Measurements from ENCODE around the gene AIP. TPM values are rescaled to one million over a fixed set of nuclear protein-coding genes. Genes with fewer than 3 reads are reported as not detected.

AIP gene
- total RNA-seq, 2 experiments from 2014 or later, result 145 to 146 TPM

DNA sequence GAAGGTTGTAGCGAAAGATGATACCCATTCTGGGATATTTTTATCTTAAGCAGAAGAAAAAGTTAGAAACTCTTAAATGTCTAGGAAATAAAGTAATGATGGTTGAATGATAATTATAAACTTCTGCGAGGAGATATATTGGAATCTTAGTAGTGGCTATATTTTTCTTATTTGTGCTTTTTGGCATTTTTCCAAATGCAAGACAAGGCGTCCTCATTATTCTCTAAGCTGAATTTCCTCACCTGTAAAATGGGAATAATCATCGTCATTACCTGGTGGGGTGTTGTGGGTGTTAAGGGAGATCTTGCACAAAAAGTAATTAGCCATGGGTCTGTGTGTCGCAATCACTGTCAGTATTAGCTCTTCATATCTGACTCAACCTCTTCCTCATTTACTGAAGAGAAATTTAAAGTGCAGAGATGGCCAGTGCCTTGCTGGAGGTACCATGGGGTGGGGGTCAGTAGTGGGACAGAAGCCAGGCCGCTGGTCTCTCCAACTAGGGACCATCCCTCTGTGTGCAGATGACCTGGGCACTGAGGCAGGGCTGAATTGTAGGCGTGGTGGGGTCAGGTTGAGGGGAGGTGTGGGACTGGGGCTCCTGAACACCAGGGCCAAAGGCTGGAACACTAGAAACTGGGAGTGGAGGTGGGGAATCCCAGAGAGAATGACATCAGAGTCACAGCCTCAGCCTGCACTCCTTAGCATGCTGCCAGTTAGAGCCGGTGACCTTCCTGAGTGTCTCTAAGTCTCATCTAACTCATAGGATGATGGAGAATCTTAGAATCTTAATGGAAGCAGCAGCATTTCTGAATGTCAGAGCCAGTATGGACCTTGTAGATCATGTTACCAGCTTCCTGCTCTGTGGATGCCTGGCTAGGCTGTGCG lies 18.2 kb downstream of the AIP start:
- intact Hi-C loops (cut with micrococcal nuclease), result no loop called here
- peaks cover 24% of the 10 kb centered on the region for H3K36me3 Mint-ChIP-seq (ENCODE audit: low read depth)
- H3K27ac Mint-ChIP-seq, result peak overlapping the region; percentile 14
- no peak overlapping the region for H3K4me3 Mint-ChIP-seq
- H3K9me3 Mint-ChIP-seq, result no peaks in the 10 kb centered on the region
- peaks cover 28% of the 10 kb centered on the region for H3K4me1 Mint-ChIP-seq (ENCODE audit: low read depth)
- ChIA-PET POLR2A (interaction anchor here (1.1 to 8.8 kb wide), 3 partner anchors 13 to 63 kb away, joined by 4 to 108 read pairs (median 6); partner anchors contain the start of genes PTPRCAP and TMEM134), CTCF (no interaction called here)
- DNase-seq (no peak), ATAC-seq (no peak)
- TF ChIP-seq, protein P1, sequence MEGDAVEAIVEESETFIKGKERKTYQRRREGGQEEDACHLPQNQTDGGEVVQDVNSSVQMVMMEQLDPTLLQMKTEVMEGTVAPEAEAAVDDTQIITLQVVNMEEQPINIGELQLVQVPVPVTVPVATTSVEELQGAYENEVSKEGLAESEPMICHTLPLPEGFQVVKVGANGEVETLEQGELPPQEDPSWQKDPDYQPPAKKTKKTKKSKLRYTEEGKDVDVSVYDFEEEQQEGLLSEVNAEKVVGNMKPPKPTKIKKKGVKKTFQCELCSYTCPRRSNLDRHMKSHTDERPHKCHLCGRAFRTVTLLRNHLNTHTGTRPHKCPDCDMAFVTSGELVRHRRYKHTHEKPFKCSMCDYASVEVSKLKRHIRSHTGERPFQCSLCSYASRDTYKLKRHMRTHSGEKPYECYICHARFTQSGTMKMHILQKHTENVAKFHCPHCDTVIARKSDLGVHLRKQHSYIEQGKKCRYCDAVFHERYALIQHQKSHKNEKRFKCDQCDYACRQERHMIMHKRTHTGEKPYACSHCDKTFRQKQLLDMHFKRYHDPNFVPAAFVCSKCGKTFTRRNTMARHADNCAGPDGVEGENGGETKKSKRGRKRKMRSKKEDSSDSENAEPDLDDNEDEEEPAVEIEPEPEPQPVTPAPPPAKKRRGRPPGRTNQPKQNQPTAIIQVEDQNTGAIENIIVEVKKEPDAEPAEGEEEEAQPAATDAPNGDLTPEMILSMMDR (IDR thresholded peaks at IDR 0.05), result no peak
- no peaks in the 10 kb centered on the region for H3K27me3 Mint-ChIP-seq

- ATAC-seq (no peak), DNase-seq (no peak)
- H3K27ac Mint-ChIP-seq, result no peak overlapping the region
- H3K4me1 Mint-ChIP-seq (ENCODE audit: low read depth), result peaks cover 36% of the 10 kb centered on the region
- ChIA-PET POLR2A (interaction anchor here (8.8 kb wide), 1 partner anchor 13 kb away, joined by 108 read pairs; no protein-coding TSS in a partner anchor), CTCF (interaction anchor here (1.2 kb wide), 1 partner anchor 150 kb away, joined by 3 read pairs; no protein-coding TSS in a partner anchor)
- no peak overlapping the region for H3K4me3 Mint-ChIP-seq
- TF ChIP-seq, protein P1 (IDR thresholded peaks at IDR 0.05), result no peak
- peaks cover 26% of the 10 kb centered on the region for H3K36me3 Mint-ChIP-seq (ENCODE audit: low read depth)
- intact Hi-C loops (cut with micrococcal nuclease), result no loop called here
- H3K27me3 Mint-ChIP-seq, result no peaks in the 10 kb centered on the region
- no peaks in the 10 kb centered on the region for H3K9me3 Mint-ChIP-seq
Observed at GRCh38 chr11:67501854-67502253, 19.0 kb downstream of the AIP start.

GRCh38 chr11:67502328-67502979 lies 19.6 kb downstream of the AIP start:
- TF ChIP-seq, protein P1 (IDR thresholded peaks at IDR 0.05), result no peak
- peaks cover 40% of the 10 kb centered on the region for H3K4me1 Mint-ChIP-seq (ENCODE audit: low read depth)
- H3K27ac Mint-ChIP-seq, result no peak overlapping the region
- POLR2A ChIA-PET, result interaction anchor here (8.8 kb wide), 1 partner anchor 14 kb away, joined by 108 read pairs; no protein-coding TSS in a partner anchor
- ATAC-seq (no peak), DNase-seq (no peak)
- H3K4me3 Mint-ChIP-seq, result peak overlapping the region; percentile 58
- intact Hi-C loops (cut with micrococcal nuclease), result no loop called here
- no peaks in the 10 kb centered on the region for H3K9me3 Mint-ChIP-seq
- H3K36me3 Mint-ChIP-seq (ENCODE audit: low read depth), result peaks cover 30% of the 10 kb centered on the region
- CTCF ChIA-PET, result interaction anchor here (0.6 to 1.2 kb wide), 2 partner anchors 63 to 151 kb away, joined by 3 read pairs; no protein-coding TSS in a partner anchor
- no peaks in the 10 kb centered on the region for H3K27me3 Mint-ChIP-seq

DNA sequence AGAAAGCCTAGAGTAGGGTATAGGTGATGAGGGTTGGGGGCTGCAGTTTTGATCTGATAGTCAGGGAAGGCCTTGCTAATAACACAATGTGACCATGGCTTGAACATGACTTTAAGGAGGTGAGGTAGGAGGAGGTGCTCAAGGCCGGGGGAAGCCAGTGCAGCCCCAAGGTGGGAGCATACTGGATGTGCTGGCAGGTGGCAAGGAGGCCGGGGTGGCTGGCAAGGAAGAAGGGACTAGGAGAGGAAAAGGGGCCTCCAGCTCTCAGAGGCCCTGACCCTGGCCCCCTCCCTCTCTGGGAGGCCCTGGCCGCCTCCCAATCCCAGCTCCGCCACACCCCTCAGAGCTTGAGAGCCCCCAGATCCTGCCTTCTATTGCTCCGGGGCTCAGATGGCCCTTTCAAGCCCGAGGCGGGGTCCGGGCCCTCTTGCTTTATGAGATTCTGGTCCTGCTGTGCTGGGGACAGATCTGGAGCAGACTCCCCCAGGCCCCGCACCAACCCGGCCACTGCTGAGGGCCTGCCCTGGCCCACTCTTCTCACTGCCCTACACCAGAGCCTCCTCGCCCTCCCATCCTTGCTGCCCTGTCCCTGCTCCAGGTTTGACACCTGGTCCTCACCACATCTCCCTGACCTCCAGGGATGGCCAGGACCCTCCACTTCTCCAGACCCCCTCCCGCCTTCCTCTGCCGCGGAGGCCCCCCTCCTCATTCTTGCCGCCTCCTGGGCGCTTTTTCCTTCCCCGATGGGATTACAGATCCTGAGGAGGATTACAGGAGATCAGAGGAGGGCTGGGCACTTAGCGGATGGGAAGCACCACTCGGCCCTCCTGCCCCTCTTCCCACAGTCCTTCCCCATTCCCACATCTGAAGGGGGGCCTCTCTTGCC lies 20.5 kb downstream of the AIP start:
- DNase-seq (no peak), ATAC-seq (no peak)
- peak overlapping the region; percentile 58 for H3K4me3 Mint-ChIP-seq
- TF ChIP-seq, protein P1 (IDR thresholded peaks at IDR 0.05), result no peak
- H3K9me3 Mint-ChIP-seq, result no peaks in the 10 kb centered on the region
- intact Hi-C loops (cut with micrococcal nuclease), result no loop called here
- ChIA-PET POLR2A (interaction anchor here (1.7 to 8.8 kb wide), 2 partner anchors 15 to 66 kb away, joined by 10 to 108 read pairs; partner anchors contain the start of gene PTPRCAP), CTCF (no interaction called here)
- H3K36me3 Mint-ChIP-seq (ENCODE audit: low read depth), result peaks cover 30% of the 10 kb centered on the region
- no peaks in the 10 kb centered on the region for H3K27me3 Mint-ChIP-seq
- H3K27ac Mint-ChIP-seq, result peak overlapping the region; percentile 4
- peaks cover 42% of the 10 kb centered on the region for H3K4me1 Mint-ChIP-seq (ENCODE audit: low read depth)
